ENCODE measurements around the gene CELSR1. TPM values are rescaled to one million over a fixed set of nuclear protein-coding genes. Genes with fewer than 3 reads are reported as not detected.

The CELSR1 gene
- total RNA-seq, 1 experiment from 2014 or later = 22.6 TPM

- Histone ChIP-seq H4K91ac (ENCODE audit: insufficient read length, low read depth, low read length) (no peak overlapping the region), H3K9ac (ENCODE audit: extremely low read depth, insufficient read length, low read length) (no peak overlapping the region), H3K27me3 (ENCODE audit: insufficient read depth, low read length) (no peaks in the 10 kb centered on the region), H2BK15ac (ENCODE audit: low read depth, low read length) (no peak overlapping the region), H3K4me2 (ENCODE audit: insufficient read depth, insufficient read length, low read length) (no peak overlapping the region), H3K27ac (ENCODE audit: insufficient read length, low read depth, low read length) (no peak overlapping the region), H3K4me1 (ENCODE audit: insufficient read depth, low read length) (no peaks in the 10 kb centered on the region), H3K14ac (ENCODE audit: insufficient read depth, low read length) (no peak overlapping the region), H3K56ac (ENCODE audit: insufficient read length, low read depth, low read length) (no peak overlapping the region), H2BK5ac (ENCODE audit: insufficient read length, low read length) (no peak overlapping the region), H4K5ac (ENCODE audit: insufficient read length, low read depth, low read length) (no peak overlapping the region), H3K79me2 (ENCODE audit: insufficient read depth, low read length) (no peaks in the 10 kb centered on the region), H3K79me1 (ENCODE audit: insufficient read depth, low read depth, low read length, poor library complexity, severe bottlenecking) (no peaks in the 10 kb centered on the region), H2BK12ac (ENCODE audit: insufficient read length, low read depth, low read length) (no peak overlapping the region), H3K4ac (ENCODE audit: low read depth, low read length) (no peak overlapping the region), H2BK20ac (ENCODE audit: low read depth, low read length, poor library complexity, severe bottlenecking) (no peak overlapping the region), H2AK5ac (ENCODE audit: insufficient read length, low read length) (no peak overlapping the region), H3K23ac (ENCODE audit: insufficient read length, low read depth, low read length) (no peak overlapping the region), H3T11ph (ENCODE audit: low read length) (no peak overlapping the region), H3K18ac (ENCODE audit: insufficient read length, low read depth, low read length) (no peak overlapping the region), H3K23me2 (ENCODE audit: insufficient read length, low read depth, low read length, poor library complexity, severe bottlenecking) (no peaks in the 10 kb centered on the region), H3K9me3 (ENCODE audit: control insufficient read depth, low read depth, low read length) (no peaks in the 10 kb centered on the region), H2BK120ac (ENCODE audit: low read depth, low read length, poor library complexity, severe bottlenecking) (no peak overlapping the region), H4K20me1 (ENCODE audit: control insufficient read depth, insufficient read depth, insufficient read length) (no peaks in the 10 kb centered on the region), H4K8ac (replicated peaks; ENCODE audit: insufficient read length, low read depth, low read length) (no peak overlapping the region), H2AFZ (ENCODE audit: low read length) (no peak overlapping the region)
- no CpG with 5 or more reads among the region's 12 CpGs for WGBS (ENCODE audit: extremely low coverage, insufficient read length, low lambda C conversion rate)
- Mint-ChIP-seq H3K27ac (no peak overlapping the region), H3K36me3 (ENCODE audit: insufficient read depth in 1 of 3, low read depth in 3 of 3) (peaks cover 4 to 11% (median 11%) of the 10 kb centered on the region in 3 experiments; a peak in 5 of 7 replicates), H3K4me3 (no peak overlapping the region; a peak in 1 of 5 replicates), H3K4me1 (peaks cover 16 to 28% of the 10 kb centered on the region in 2 experiments), H3K27me3 (ENCODE audit: low read depth) (no peaks in the 10 kb centered on the region), H3K9me3 (peaks cover 0 to 6% of the 10 kb centered on the region in 2 experiments; a peak in 2 of 5 replicates)
- no peak for TF ChIP-seq CTCF (conservative IDR thresholded peaks at IDR 0.05)
- no peak for DNase-seq
Observed at GRCh38 chr22:46486996-46487717, 50.3 kb downstream of the CELSR1 start.

Data from H9 (cell line).